Smooth muscle cell (in vitro differentiated cells): ENCODE data around the gene TMEM255B. TPM values are rescaled to one million over a fixed set of nuclear protein-coding genes. Genes with fewer than 3 reads are reported as not detected.
"Not testable (repeated sequence)": the region's sequence is repeated elsewhere in the genome, so short reads cannot be mapped to it uniquely, and the experiment has no call there.

Experiments used
- DNase-seq: peaks from one replicate; lab custom pipeline; 2025; ENCODE audit not compliant: unreplicated experiment; lab: John Stamatoyannopoulos, UW
- H2AFZ ChIP-seq: fragments of 200-600 bp; sonication (generic); 2 replicates; pipeline ENCODE4 v1.6.0; 2016; ENCODE audit warnings: antibody characterized with exemption, low read depth, mild to moderate bottlenecking
- H3F3A ChIP-seq: fragments of 200-600 bp; sonication (generic); 2 replicates; pipeline ENCODE4 v1.6.0; 2017; ENCODE audit warnings: antibody characterized with exemption, low read depth
- H3K27ac ChIP-seq: fragments of 200-600 bp; sonication (generic); 2 replicates; pipeline ENCODE4 v1.5.1; 2016; ENCODE audit warnings: low read depth, mild to moderate bottlenecking
- H3K27me3 ChIP-seq: fragments of 200-600 bp; sonication (generic); 2 replicates; pipeline ENCODE4 v1.6.1; 2016; ENCODE audit warnings: low read depth, mild to moderate bottlenecking
- H3K36me3 ChIP-seq: fragments of 200-600 bp; sonication (generic); 2 replicates; pipeline ENCODE4 v1.5.1; 2016; ENCODE audit warnings: low read depth
- H3K4me1 ChIP-seq: fragments of 200-600 bp; sonication (generic); 2 replicates; pipeline ENCODE4 v1.5.1; 2016; ENCODE audit warnings: low read depth
- H3K4me2 ChIP-seq: fragments of 200-600 bp; sonication (generic); 2 replicates; pipeline ENCODE4 v1.6.0; 2016; ENCODE audit warnings: mild to moderate bottlenecking
- H3K4me3 ChIP-seq: fragments of 200-600 bp; sonication (generic); 2 replicates; pipeline ENCODE4 v1.5.1; 2016; ENCODE audit warnings: mild to moderate bottlenecking
- H3K79me2 ChIP-seq: fragments of 200-600 bp; sonication (generic); 2 replicates; pipeline ENCODE4 v1.6.0; 2016; ENCODE audit warnings: low read depth, mild to moderate bottlenecking
- H3K9ac ChIP-seq: fragments of 200-600 bp; sonication (generic); 2 replicates; pipeline ENCODE4 v1.6.0; 2016; ENCODE audit warnings: low read depth
- H3K9me3 ChIP-seq: fragments of 200-600 bp; sonication (generic); replicated peaks from 2 replicates; pipeline ENCODE4 v1.5.1; 2016; ENCODE audit warnings: low read depth
- H4K20me1 ChIP-seq: fragments of 200-600 bp; sonication (generic); 2 replicates; pipeline ENCODE4 v1.6.0; 2016; ENCODE audit warnings: low read depth
- WGBS: methylation state at CpG from one replicate; pipeline ENCODE4 v1.1.7; 2016; ENCODE audit warnings: low lambda C conversion rate; 5-methylcytosine and 5-hydroxymethylcytosine counted together
- polyA plus RNA-seq: library from polyadenylated mRNA; unstranded; fragments of >200 nt; fragmentation: Nextera tagmentation; extraction: Ambion mirVana; gene quantifications from 2 replicates; pipeline ENCODE4 v1.2.1, GENCODE V29; 2016
- total RNA-seq: library from RNA; depleted of rRNA; stranded (reverse); fragments of >200 nt; gene quantifications from 2 replicates; pipeline ENCODE4 v1.2.3, GENCODE V29; 2014
- TF ChIP-seq, protein P1 (sequence below): fragments of 200-600 bp; sonication (generic); IDR thresholded peaks from 2 replicates; pipeline ENCODE4 v1.5.1; 2017; ENCODE audit warnings: borderline replicate concordance, mild to moderate bottlenecking, antibody characterized with exemption; ENCODE audit not compliant: insufficient read depth, poor library complexity, severe bottlenecking

TMEM255B gene
- total and polyA plus RNA-seq, 2 experiments from 2014 or later = 0.22 to 2.1 TPM

DNA sequence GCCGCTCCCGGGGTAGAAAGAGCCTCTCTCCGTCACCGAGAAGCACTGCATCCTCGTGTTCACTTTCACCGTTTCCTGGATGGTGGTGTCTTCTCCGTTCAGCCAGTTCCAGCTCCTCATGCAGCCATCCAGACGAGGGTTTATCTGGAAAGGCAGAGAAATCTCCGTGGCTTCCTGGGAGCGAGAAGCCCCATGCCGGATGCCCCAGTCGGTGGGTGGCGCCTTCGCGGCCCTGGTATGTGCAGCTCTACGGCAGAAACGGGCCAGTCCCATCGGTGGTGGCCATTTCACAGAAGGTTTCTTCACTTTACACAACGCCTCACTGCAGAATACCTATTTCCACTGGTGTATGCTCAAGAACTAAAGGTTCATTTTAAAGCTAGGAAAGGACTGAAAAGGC is 68.0 kb downstream of the TMEM255B start:
- Histone ChIP-seq H3K9ac (no peak overlapping the region), H3K4me2 (no peak overlapping the region), H3K4me1 (no peaks in the 10 kb centered on the region), H4K20me1 (no peaks in the 10 kb centered on the region), H3K36me3 (no peaks in the 10 kb centered on the region), H3K27ac (no peak overlapping the region), H3K9me3 (no peaks in the 10 kb centered on the region), H3K79me2 (no peaks in the 10 kb centered on the region), H3K4me3 (no peak overlapping the region), H2AFZ (no peak overlapping the region), H3K27me3 (no peaks in the 10 kb centered on the region), H3F3A (no peaks in the 10 kb centered on the region)
- 93% methylated on average over 19 of the region's 19 CpGs for WGBS
- no peak for DNase-seq
- TF ChIP-seq, protein P1, sequence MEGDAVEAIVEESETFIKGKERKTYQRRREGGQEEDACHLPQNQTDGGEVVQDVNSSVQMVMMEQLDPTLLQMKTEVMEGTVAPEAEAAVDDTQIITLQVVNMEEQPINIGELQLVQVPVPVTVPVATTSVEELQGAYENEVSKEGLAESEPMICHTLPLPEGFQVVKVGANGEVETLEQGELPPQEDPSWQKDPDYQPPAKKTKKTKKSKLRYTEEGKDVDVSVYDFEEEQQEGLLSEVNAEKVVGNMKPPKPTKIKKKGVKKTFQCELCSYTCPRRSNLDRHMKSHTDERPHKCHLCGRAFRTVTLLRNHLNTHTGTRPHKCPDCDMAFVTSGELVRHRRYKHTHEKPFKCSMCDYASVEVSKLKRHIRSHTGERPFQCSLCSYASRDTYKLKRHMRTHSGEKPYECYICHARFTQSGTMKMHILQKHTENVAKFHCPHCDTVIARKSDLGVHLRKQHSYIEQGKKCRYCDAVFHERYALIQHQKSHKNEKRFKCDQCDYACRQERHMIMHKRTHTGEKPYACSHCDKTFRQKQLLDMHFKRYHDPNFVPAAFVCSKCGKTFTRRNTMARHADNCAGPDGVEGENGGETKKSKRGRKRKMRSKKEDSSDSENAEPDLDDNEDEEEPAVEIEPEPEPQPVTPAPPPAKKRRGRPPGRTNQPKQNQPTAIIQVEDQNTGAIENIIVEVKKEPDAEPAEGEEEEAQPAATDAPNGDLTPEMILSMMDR = no peak

- TF ChIP-seq, protein P1 = no peak
- H3K36me3 ChIP-seq = no peaks in the 10 kb centered on the region
- no peak for DNase-seq
Observed at GRCh38 chr13:113828282-113828825, 69.3 kb downstream of the TMEM255B start.

DNA sequence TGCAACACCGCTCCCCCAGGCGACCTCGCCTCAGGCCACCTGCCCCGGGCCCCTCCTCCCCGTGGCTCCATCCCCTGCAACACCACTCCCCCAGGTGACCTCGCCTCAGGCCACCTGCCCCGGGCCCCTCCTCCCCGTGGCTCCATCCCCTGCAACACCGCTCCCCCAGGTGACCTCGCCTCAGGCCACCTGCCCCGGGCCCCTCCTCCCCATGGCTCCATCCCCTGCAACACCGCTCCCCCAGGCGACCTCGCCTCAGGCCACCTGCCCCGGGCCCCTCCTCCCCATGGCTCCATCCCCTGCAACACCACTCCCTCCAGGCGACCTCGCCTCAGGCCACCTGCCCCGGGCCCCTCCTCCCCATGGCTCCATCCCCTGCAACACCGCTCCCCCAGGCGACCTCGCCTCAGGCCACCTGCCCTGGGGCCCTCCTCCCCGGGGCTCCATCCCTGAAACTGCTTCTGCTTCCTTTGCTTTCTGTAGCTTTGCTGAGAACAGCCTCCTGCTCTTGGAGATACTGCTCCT is 71.5 kb downstream of the TMEM255B start:
- not testable (repeated sequence) for H3K9ac ChIP-seq, H3K27ac ChIP-seq, H3K79me2 ChIP-seq, DNase-seq, H3F3A ChIP-seq, H3K27me3 ChIP-seq, H3K4me1 ChIP-seq, H3K4me3 ChIP-seq, H2AFZ ChIP-seq, H3K9me3 ChIP-seq, H4K20me1 ChIP-seq, H3K4me2 ChIP-seq, H3K36me3 ChIP-seq
- 87% methylated on average over 3 of the region's 22 CpGs for WGBS

More at GRCh38 chr13:113828282-113828825, 69.3 kb downstream of the TMEM255B start:
- Histone ChIP-seq H3K4me3 (no peak overlapping the region), H3K9ac (no peak overlapping the region), H3K27ac (no peak overlapping the region), H3F3A (no peaks in the 10 kb centered on the region), H4K20me1 (no peaks in the 10 kb centered on the region), H3K27me3 (no peaks in the 10 kb centered on the region), H3K9me3 (no peaks in the 10 kb centered on the region), H3K4me1 (no peaks in the 10 kb centered on the region), H2AFZ (no peak overlapping the region), H3K79me2 (no peaks in the 10 kb centered on the region), H3K4me2 (no peak overlapping the region)
- WGBS = 97% methylated on average over 20 of the region's 20 CpGs

GRCh38 chr13:113831061-113831460 is 72.0 kb downstream of the TMEM255B start:
- TF ChIP-seq, protein P1 = no peak
- H3K36me3 ChIP-seq = no peaks in the 10 kb centered on the region
- no peak overlapping the region for H3K4me3 ChIP-seq
- no peaks in the 10 kb centered on the region for H3K9me3 ChIP-seq
- H3K4me2 ChIP-seq = no peak overlapping the region
- no peaks in the 10 kb centered on the region for H3K4me1 ChIP-seq
- no peaks in the 10 kb centered on the region for H3K79me2 ChIP-seq
- no peaks in the 10 kb centered on the region for H3F3A ChIP-seq
- H2AFZ ChIP-seq = no peak overlapping the region
- no peak for DNase-seq
- no peaks in the 10 kb centered on the region for H3K27me3 ChIP-seq
- H3K9ac ChIP-seq = no peak overlapping the region
- 97% methylated on average over 23 of the region's 23 CpGs for WGBS
- no peaks in the 10 kb centered on the region for H4K20me1 ChIP-seq
- no peak overlapping the region for H3K27ac ChIP-seq
